Measurements from ENCODE around the gene SYNE1.
A peak's percentile ranks its signal among the peaks of the same experiment; 100 is the strongest.

The SYNE1 gene

GRCh38 chr6:152375197-152375596, 262.0 kb downstream of the SYNE1 start:
- no peak overlapping the region for H3K27ac Mint-ChIP-seq

GRCh38 chr6:152372945-152373344, 264.2 kb downstream of the SYNE1 start:
- peaks cover 4% of the 10 kb centered on the region for H3K36me3 Mint-ChIP-seq (ENCODE audit: low read depth)

More at GRCh38 chr6:152375197-152375596, 262.0 kb downstream of the SYNE1 start:
- H3K4me1 Mint-ChIP-seq, result peaks cover 15% of the 10 kb centered on the region
- H3K4me3 Mint-ChIP-seq, result no peak overlapping the region
- no peak for TF ChIP-seq CTCF (IDR thresholded peaks at IDR 0.05)
- H3K36me3 Mint-ChIP-seq (ENCODE audit: low read depth), result peaks cover 4% of the 10 kb centered on the region
- no peak for DNase-seq
- no peaks in the 10 kb centered on the region for H3K9me3 Mint-ChIP-seq
- peaks cover 9% of the 10 kb centered on the region for H3K27me3 Mint-ChIP-seq (ENCODE audit: low read depth, poor library complexity)

GRCh38 chr6:152371775-152372174, 265.4 kb downstream of the SYNE1 start:
- peaks cover 4% of the 10 kb centered on the region for H3K36me3 Mint-ChIP-seq (ENCODE audit: low read depth)
- no peak overlapping the region for H3K4me3 Mint-ChIP-seq
- H3K9me3 Mint-ChIP-seq, result no peaks in the 10 kb centered on the region
- H3K4me1 Mint-ChIP-seq, result peaks cover 9% of the 10 kb centered on the region
- no peak for TF ChIP-seq CTCF (IDR thresholded peaks at IDR 0.05)
- no peak overlapping the region for H3K27ac Mint-ChIP-seq
- H3K27me3 Mint-ChIP-seq (ENCODE audit: low read depth, poor library complexity), result peaks cover 9% of the 10 kb centered on the region
- no peak for DNase-seq

More at GRCh38 chr6:152372945-152373344, 264.2 kb downstream of the SYNE1 start:
- H3K27me3 Mint-ChIP-seq (ENCODE audit: low read depth, poor library complexity), result peaks cover 9% of the 10 kb centered on the region
- H3K4me3 Mint-ChIP-seq, result no peak overlapping the region
- no peak for DNase-seq
- no peak for TF ChIP-seq CTCF (IDR thresholded peaks at IDR 0.05)
- no peak overlapping the region for H3K27ac Mint-ChIP-seq
- H3K4me1 Mint-ChIP-seq, result peaks cover 9% of the 10 kb centered on the region
- H3K9me3 Mint-ChIP-seq, result no peaks in the 10 kb centered on the region

- no peak overlapping the region for H3K4me3 Mint-ChIP-seq
- no peak for DNase-seq
These were observed 268.2 kb downstream of the SYNE1 start for GRCh38 chr6:152368751-152369624.

GRCh38 chr6:152364866-152365265, 272.3 kb downstream of the SYNE1 start:
- no peak for TF ChIP-seq CTCF (IDR thresholded peaks at IDR 0.05)

More at GRCh38 chr6:152368751-152369624, 268.2 kb downstream of the SYNE1 start:
- Mint-ChIP-seq H3K9me3 (no peaks in the 10 kb centered on the region), H3K4me1 (peaks cover 9% of the 10 kb centered on the region), H3K27ac (peak overlapping the region; percentile 50), H3K36me3 (ENCODE audit: low read depth) (no peaks in the 10 kb centered on the region), H3K27me3 (ENCODE audit: low read depth, poor library complexity) (peaks cover 20% of the 10 kb centered on the region)
- no peak for TF ChIP-seq CTCF (IDR thresholded peaks at IDR 0.05)

More at GRCh38 chr6:152364866-152365265, 272.3 kb downstream of the SYNE1 start:
- peaks cover 11% of the 10 kb centered on the region for H3K27me3 Mint-ChIP-seq (ENCODE audit: low read depth, poor library complexity)
- H3K9me3 Mint-ChIP-seq, result peaks cover 3% of the 10 kb centered on the region
- H3K36me3 Mint-ChIP-seq (ENCODE audit: low read depth), result no peaks in the 10 kb centered on the region
- H3K4me3 Mint-ChIP-seq, result no peak overlapping the region
- no peak for DNase-seq
- peaks cover 22% of the 10 kb centered on the region for H3K4me1 Mint-ChIP-seq
- H3K27ac Mint-ChIP-seq, result no peak overlapping the region

All from nephron progenitor cell (in vitro differentiated cells).